Measurements from ENCODE around the gene RBL2. TPM values are rescaled to one million over a fixed set of nuclear protein-coding genes. Genes with fewer than 3 reads are reported as not detected.

RBL2 gene
- total and polyA plus RNA-seq, 2 of the 8 experiments (the other 6 are each of a cell fraction or from before 2014, with no cell fraction given) = 13.9 to 22.1 TPM

DNA sequence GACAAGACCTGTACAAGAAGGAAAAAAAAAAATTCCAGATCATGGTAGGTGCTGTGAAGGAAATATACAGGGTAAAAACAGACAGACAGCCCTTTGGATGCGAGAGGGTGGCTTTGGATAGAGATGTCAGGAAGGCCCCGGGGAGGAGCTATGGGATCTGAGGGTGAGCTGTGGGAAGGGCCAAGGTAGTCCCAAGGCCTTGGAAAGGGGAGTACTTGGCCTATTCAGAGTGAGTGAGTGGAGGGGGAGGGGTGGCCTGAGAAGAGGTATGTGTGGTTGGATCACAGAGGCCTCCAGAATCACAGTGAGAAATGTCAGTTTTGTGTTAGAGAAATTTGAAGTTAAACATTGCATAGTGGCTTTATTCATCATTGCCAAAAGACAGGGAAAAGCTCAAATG lies 99.9 kb downstream of the RBL2 start:
- H3K9me3 ChIP-seq (ENCODE audit: insufficient read depth in 2 of 2, low read depth in 1 of 2, low read length in 1 of 2) = peaks cover 0 to 5% of the 10 kb centered on the region in 2 experiments; a peak in 1 of 4 replicates
- ChIA-PET CTCF (ENCODE audit: partially characterized antibody) (interaction anchor here (0.6 to 2.2 kb wide), 4 partner anchors 12 to 475 kb away, joined by 3 to 7 read pairs (median 3); no protein-coding TSS in a partner anchor), POLR2A (ENCODE audit: partially characterized antibody) (no interaction called here)
- no peak overlapping the region for H2AK5ac ChIP-seq (ENCODE audit: low read depth, low read length)
- no peak overlapping the region for H2AFZ ChIP-seq (ENCODE audit: low read length)
- WGBS, 2 experiments (ENCODE audit: extremely low coverage in 1 of 2, insufficient coverage in 1 of 2, insufficient read length in 1 of 2, insufficient replicate concordance in 2 of 2, low coverage in 1 of 2, low lambda C conversion rate in 2 of 2, missing lambda C conversion rate in 1 of 2) = 96% methylated on average over 2 of the region's 2 CpGs; no CpG with 5 or more reads in 1 of the 2 experiments
- no peak overlapping the region for H3K14ac ChIP-seq (ENCODE audit: insufficient read length)
- H2BK12ac ChIP-seq (ENCODE audit: low read depth, low read length) = no peak overlapping the region
- no peaks in the 10 kb centered on the region for H3K79me2 ChIP-seq (ENCODE audit: control insufficient read depth in 1 of 2, insufficient read depth in 2 of 2, low read length in 2 of 2)
- H2BK5ac ChIP-seq (ENCODE audit: low read depth, low read length) = no peak overlapping the region
- H4K5ac ChIP-seq (ENCODE audit: insufficient read length, low read depth, low read length) = no peak overlapping the region
- no peak overlapping the region for H3K9ac ChIP-seq (replicated peaks in 1 of 4; ENCODE audit: extremely low read depth in 1 of 4, low read depth in 3 of 4, low read length in 3 of 4)
- H2BK120ac ChIP-seq (replicated peaks; ENCODE audit: low read depth, low read length) = no peak overlapping the region
- H3K4me1 ChIP-seq (replicated peaks in 1 of 4; ENCODE audit: control insufficient read depth in 3 of 4, insufficient read depth in 4 of 4, low read length in 3 of 4) = no peaks in the 10 kb centered on the region
- H3K4ac ChIP-seq (replicated peaks; ENCODE audit: insufficient read length, low read depth, low read length) = no peak overlapping the region
- H3K4me2 ChIP-seq (ENCODE audit: insufficient read depth in 1 of 2, low read depth in 2 of 2, low read length in 2 of 2) = no peak overlapping the region
- no peaks in the 10 kb centered on the region for H3K79me1 ChIP-seq (ENCODE audit: low read depth, low read length)
- H4K8ac ChIP-seq (ENCODE audit: extremely low read depth, insufficient read depth, low read length) = no peak overlapping the region
- no peak overlapping the region for H4K91ac ChIP-seq (replicated peaks; ENCODE audit: insufficient read length, low read length)
- no peak for FAIRE-seq
- no peak overlapping the region for H2BK20ac ChIP-seq (ENCODE audit: low read length)
- no peak overlapping the region for H2BK15ac ChIP-seq (ENCODE audit: low read length)
- H3K18ac ChIP-seq (ENCODE audit: extremely low read depth, low read length) = no peak overlapping the region
- no peaks in the 10 kb centered on the region for H4K20me1 ChIP-seq (replicated peaks in 1 of 2; ENCODE audit: control insufficient read depth in 1 of 2, insufficient read depth in 2 of 2, low read length in 2 of 2)
- H3K27ac ChIP-seq (ENCODE audit: low read depth, low read length) = no peak overlapping the region
- H3K23ac ChIP-seq (ENCODE audit: insufficient read length) = no peak overlapping the region
- H3K27me3 ChIP-seq (replicated peaks in 1 of 4; ENCODE audit: control insufficient read depth in 3 of 4, extremely low read depth in 1 of 4, insufficient read depth in 3 of 4, low read length in 3 of 4) = no peaks in the 10 kb centered on the region
- TF ChIP-seq SP1 (IDR thresholded peaks at IDR 0.05; ENCODE audit: low read depth, low read length) (peak; percentile 24; the same call in 1 of the 2 replicates), EZH2 (IDR thresholded peaks at IDR 0.05; ENCODE audit: low read depth, low read length, severe bottlenecking) (no peak)
- no peaks in the 10 kb centered on the region for H3K23me2 ChIP-seq (ENCODE audit: low read depth, low read length)
- H3K4me3 ChIP-seq (ENCODE audit: extremely low read depth in 1 of 4, insufficient read depth in 2 of 4, low read depth in 3 of 4, low read length in 4 of 4) = no peak overlapping the region
- H3K36me3 ChIP-seq (ENCODE audit: control insufficient read depth in 2 of 4, insufficient read depth in 4 of 4, low read length in 3 of 4) = no peaks in the 10 kb centered on the region
- DNase-seq (ENCODE audit: low read depth in 1 of 2, low spot score in 2 of 2) = no peak
- H3K56ac ChIP-seq (replicated peaks; ENCODE audit: insufficient read length, low read depth, low read length) = no peak overlapping the region
